WERI-Rb-1 (cell line): ENCODE results near the gene FOXK2.

Source experiments
- DNase-seq: peaks from one replicate; pipeline ENCODE4 v3.0.0-alpha.2; 2020
- H3K27ac ChIP-seq: fragments of 250-450 bp; sonication (Bioruptor Pico); 2 replicates; pipeline ENCODE4 v1.5.1; 2020; ENCODE audit warnings: mild to moderate bottlenecking, moderate library complexity
- H3K27me3 ChIP-seq: fragments of 250-450 bp; sonication (Bioruptor Pico); 2 replicates; pipeline ENCODE4 v1.5.1; 2021; ENCODE audit warnings: mild to moderate bottlenecking, low read depth, moderate library complexity; ENCODE audit not compliant: insufficient read depth, severe bottlenecking
- H3K36me3 ChIP-seq: fragments of 250-450 bp; sonication (Bioruptor Pico); 2 replicates; pipeline ENCODE4 v1.5.1; 2020; ENCODE audit warnings: mild to moderate bottlenecking, moderate library complexity
- H3K4me3 ChIP-seq: 2 replicates; pipeline ENCODE4 v1.5.1; 2011; ENCODE audit warnings: low read depth, mild to moderate bottlenecking, control low read depth, low read length
- H3K9me3 ChIP-seq: fragments of 250-450 bp; sonication (Bioruptor Pico); 2 replicates; pipeline ENCODE4 v1.5.1; 2021; ENCODE audit warnings: mild to moderate bottlenecking, moderate library complexity; ENCODE audit not compliant: severe bottlenecking
- TF ChIP-seq, protein P1 (sequence below): IDR thresholded peaks from 2 replicates; pipeline ENCODE4 v1.5.1; 2011; ENCODE audit warnings: low read depth, mild to moderate bottlenecking, control low read depth, inconsistent platforms, low read length

The FOXK2 gene

DNA sequence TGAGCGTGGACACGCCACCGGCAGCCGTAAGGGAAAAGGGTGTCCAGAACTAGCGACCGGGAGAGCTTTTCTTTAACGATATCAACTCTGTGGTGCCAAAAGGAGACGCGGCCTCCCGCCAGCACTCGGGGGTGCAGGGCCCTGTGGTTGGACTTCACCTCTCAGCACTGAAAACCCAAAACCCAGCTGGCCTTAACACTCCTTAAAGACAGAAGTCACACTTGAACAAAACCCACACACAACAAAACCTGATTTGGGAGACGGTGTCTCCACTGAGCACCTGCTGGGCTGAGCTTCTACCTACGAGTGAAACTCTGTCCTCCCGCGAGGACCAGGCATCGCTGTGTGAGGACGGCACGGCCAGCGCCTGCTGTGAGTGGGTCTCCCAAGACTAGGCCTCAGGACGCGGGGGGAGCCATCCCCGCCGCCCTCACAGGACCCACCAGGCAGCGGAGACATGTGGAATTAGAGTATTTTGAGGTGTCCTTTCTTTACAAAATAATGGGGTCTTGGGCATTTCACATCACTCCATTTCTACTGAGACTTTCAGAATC lies 82.0 kb downstream of the FOXK2 start:
- H3K36me3 ChIP-seq, result peaks cover 98% of the 10 kb centered on the region
- TF ChIP-seq, protein P1, sequence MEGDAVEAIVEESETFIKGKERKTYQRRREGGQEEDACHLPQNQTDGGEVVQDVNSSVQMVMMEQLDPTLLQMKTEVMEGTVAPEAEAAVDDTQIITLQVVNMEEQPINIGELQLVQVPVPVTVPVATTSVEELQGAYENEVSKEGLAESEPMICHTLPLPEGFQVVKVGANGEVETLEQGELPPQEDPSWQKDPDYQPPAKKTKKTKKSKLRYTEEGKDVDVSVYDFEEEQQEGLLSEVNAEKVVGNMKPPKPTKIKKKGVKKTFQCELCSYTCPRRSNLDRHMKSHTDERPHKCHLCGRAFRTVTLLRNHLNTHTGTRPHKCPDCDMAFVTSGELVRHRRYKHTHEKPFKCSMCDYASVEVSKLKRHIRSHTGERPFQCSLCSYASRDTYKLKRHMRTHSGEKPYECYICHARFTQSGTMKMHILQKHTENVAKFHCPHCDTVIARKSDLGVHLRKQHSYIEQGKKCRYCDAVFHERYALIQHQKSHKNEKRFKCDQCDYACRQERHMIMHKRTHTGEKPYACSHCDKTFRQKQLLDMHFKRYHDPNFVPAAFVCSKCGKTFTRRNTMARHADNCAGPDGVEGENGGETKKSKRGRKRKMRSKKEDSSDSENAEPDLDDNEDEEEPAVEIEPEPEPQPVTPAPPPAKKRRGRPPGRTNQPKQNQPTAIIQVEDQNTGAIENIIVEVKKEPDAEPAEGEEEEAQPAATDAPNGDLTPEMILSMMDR, result no peak

DNA sequence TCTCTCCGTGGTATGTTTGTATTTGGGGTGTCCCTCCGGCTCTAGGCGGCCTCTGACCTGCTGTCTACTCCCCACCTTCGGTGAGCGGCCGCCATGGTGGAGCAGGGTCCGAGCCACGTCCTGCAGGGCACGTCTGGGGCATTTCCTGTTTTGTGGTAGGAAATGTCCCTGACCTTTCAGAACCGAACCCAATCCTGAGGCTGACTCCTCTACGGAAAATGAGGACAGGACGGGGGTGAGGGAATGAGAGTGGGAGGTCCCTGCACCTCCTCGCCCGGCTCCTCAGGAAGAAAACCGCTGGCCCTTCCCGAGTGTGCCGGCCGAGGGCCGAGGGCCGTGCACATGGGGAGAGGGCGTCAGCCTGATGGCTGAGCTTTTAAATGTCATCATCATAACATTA lies 83.0 kb downstream of the FOXK2 start:
- TF ChIP-seq, protein P1, result no peak
- Histone ChIP-seq H3K27ac (no peak overlapping the region), H3K36me3 (peaks cover 92% of the 10 kb centered on the region)

More for the DNA sequence above, 82.0 kb downstream of the FOXK2 start:
- H3K9me3 ChIP-seq, result no peaks in the 10 kb centered on the region
- no peak for DNase-seq
- no peak overlapping the region for H3K4me3 ChIP-seq
- no peak overlapping the region for H3K27ac ChIP-seq
- H3K27me3 ChIP-seq, result no peaks in the 10 kb centered on the region

DNA sequence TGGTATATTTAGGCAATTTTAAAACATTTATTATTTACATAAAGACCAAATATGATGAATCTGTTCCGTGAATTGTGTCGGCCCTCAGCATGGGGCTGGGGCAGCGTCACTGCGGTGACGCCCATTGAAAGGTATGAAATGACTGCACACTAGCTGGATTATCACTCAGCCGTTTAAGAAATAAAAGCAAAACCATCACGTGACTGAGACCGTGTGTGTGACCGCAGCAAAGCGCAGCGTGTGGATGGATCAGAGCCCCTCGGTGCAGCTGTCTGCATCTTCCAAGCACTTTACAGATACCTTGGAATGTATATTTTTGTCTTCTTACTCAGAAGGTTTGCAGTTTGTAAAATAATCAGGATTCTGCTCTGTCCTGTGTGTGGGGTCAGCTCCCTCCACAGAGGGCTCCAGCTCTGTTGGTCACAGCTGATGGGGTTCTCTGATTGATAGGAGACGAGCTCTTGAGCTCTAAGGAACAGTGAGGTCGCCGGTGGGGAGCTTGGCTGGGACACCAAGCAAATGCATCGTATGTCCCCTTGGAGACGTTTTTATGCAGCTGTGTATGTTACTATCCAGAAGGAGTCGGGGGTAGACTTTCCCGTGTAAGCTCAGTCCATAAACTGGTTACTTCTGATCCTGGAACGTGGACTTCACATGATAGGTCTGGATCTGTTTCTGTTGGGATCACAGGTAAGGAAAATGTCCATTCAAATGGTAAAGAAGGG lies 83.6 kb downstream of the FOXK2 start:
- DNase-seq, result no peak
- Histone ChIP-seq H3K9me3 (no peaks in the 10 kb centered on the region), H3K27ac (no peak overlapping the region), H3K27me3 (no peaks in the 10 kb centered on the region), H3K36me3 (peaks cover 90% of the 10 kb centered on the region), H3K4me3 (no peak overlapping the region)
- TF ChIP-seq, protein P1, result no peak

More for the DNA sequence above, 83.0 kb downstream of the FOXK2 start:
- Histone ChIP-seq H3K9me3 (no peaks in the 10 kb centered on the region), H3K4me3 (no peak overlapping the region), H3K27me3 (no peaks in the 10 kb centered on the region)
- DNase-seq, result no peak

DNA sequence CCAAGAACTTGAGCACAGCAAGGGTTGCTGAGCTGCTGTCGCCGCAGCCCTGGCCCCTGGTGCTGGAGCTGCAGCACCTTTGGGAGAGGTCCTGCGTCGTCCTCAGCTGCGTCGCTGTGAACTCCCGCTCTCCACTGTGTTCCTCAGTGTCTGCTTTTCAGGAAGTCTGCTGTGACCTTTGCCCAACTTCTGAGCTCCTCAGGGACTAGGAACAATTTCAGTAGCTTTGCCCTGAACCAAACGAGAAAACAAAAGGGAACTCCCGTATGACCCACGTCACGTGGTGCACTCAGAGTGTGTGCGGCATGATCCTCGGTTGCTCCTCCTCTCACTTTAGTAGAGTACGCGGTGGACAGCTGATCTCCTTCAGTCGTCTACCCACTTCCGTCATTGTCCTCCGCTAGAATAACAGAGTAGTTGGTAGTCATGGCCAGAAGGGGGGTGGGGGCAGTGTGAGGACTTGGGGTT lies 84.5 kb downstream of the FOXK2 start:
- Histone ChIP-seq H3K9me3 (no peaks in the 10 kb centered on the region), H3K36me3 (peaks cover 86% of the 10 kb centered on the region), H3K27me3 (no peaks in the 10 kb centered on the region), H3K27ac (no peak overlapping the region), H3K4me3 (no peak overlapping the region)
- TF ChIP-seq, protein P1, result no peak
- DNase-seq, result no peak

DNA sequence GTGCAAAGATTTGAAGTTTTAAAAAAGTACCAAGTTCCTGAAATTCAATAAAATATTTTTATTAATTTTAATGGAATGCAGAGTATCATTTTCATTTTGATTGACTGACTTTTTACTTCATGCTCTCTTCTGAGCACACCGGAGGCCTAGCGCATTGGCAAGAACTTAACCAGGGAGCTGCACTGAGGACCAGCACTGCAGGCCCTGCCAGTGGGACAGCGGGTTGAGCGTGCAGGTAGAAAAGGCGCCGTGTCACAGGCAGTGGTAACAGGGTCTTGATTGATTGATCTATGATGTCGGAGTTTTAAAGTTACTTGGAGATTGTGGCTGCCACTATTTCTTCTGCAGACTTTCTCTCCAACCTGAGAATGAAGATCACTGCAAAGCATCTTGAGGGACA lies 85.0 kb downstream of the FOXK2 start:
- no peak overlapping the region for H3K4me3 ChIP-seq
- DNase-seq, result no peak
- H3K27ac ChIP-seq, result no peak overlapping the region
- H3K27me3 ChIP-seq, result no peaks in the 10 kb centered on the region
- peaks cover 82% of the 10 kb centered on the region for H3K36me3 ChIP-seq
- TF ChIP-seq, protein P1, result no peak
- H3K9me3 ChIP-seq, result no peaks in the 10 kb centered on the region
